Measurements from ENCODE around the gene ADGRG4. TPM values are rescaled to one million over a fixed set of nuclear protein-coding genes. Genes with fewer than 3 reads are reported as not detected.

The ADGRG4 gene
- total RNA-seq, 1 experiment from 2014 or later = not detected

GRCh38 chrX:136390921-136391320 is 90.2 kb downstream of the ADGRG4 start (continued):
- TF ChIP-seq AR (CRISPR knock-in tag; IDR thresholded peaks at IDR 0.05) (no peak), EMX1 (CRISPR knock-in tag; IDR thresholded peaks at IDR 0.05) (no peak), SP1 (CRISPR knock-in tag; conservative IDR thresholded peaks at IDR 0.05) (no peak)

- H3K9me3 Mint-ChIP-seq = no peaks in the 10 kb centered on the region
- H3K4me3 Mint-ChIP-seq = no peak overlapping the region
- no peaks in the 10 kb centered on the region for H3K36me3 Mint-ChIP-seq
- CTCF ChIA-PET = no interaction called here
- DNase-seq (ENCODE audit: low spot score) (no peak), ATAC-seq (no peak)
- TF ChIP-seq ELF4 (CRISPR knock-in tag; IDR thresholded peaks at IDR 0.05; ENCODE audit: low read depth) (no peak), NFYB (CRISPR knock-in tag; conservative IDR thresholded peaks at IDR 0.05; ENCODE audit: low read depth) (no peak), STAT6 (CRISPR knock-in tag; conservative IDR thresholded peaks at IDR 0.05; ENCODE audit: low read depth) (no peak), RORB (CRISPR knock-in tag; IDR thresholded peaks at IDR 0.05) (no peak), PRRX2 (CRISPR knock-in tag; IDR thresholded peaks at IDR 0.05) (no peak), RELA (CRISPR knock-in tag; IDR thresholded peaks at IDR 0.05; ENCODE audit: borderline replicate concordance) (no peak), JAZF1 (CRISPR knock-in tag; IDR thresholded peaks at IDR 0.05) (no peak), ZNF121 (CRISPR knock-in tag; IDR thresholded peaks at IDR 0.05) (no peak), IRF1 (CRISPR knock-in tag; IDR thresholded peaks at IDR 0.05) (no peak), TP53 (CRISPR knock-in tag; IDR thresholded peaks at IDR 0.05) (no peak), CTCF (IDR thresholded peaks at IDR 0.05) (no peak), ARID4B (CRISPR knock-in tag; IDR thresholded peaks at IDR 0.05; ENCODE audit: borderline replicate concordance) (no peak), FOXJ3 (CRISPR knock-in tag; IDR thresholded peaks at IDR 0.05; ENCODE audit: borderline replicate concordance) (no peak), CREM (CRISPR knock-in tag; IDR thresholded peaks at IDR 0.05) (no peak), NR2C2 (CRISPR knock-in tag; IDR thresholded peaks at IDR 0.05) (no peak), ZMAT4 (CRISPR knock-in tag; IDR thresholded peaks at IDR 0.05) (no peak)
- H3K27me3 Mint-ChIP-seq (ENCODE audit: low read depth) = no peaks in the 10 kb centered on the region
- POLR2A ChIA-PET = no interaction called here
- H3K27ac Mint-ChIP-seq = no peak overlapping the region
- no peaks in the 10 kb centered on the region for H3K4me1 Mint-ChIP-seq
These were observed 94.5 kb downstream of the ADGRG4 start for GRCh38 chrX:136395271-136395670.

Data from WTC11 (cell line).